Measurements from ENCODE around the gene CACNA2D1.

- TF ChIP-seq CTCF (IDR thresholded peaks at IDR 0.05) (no peak), POLR2A (IDR thresholded peaks at IDR 0.05) (no peak), POLR2AphosphoS5 (IDR thresholded peaks at IDR 0.05) (no peak)
These were observed 95.3 kb downstream of the CACNA2D1 start for GRCh38 chr7:82348251-82348650.
